ENCODE data around the gene SELPLG.

DNA sequence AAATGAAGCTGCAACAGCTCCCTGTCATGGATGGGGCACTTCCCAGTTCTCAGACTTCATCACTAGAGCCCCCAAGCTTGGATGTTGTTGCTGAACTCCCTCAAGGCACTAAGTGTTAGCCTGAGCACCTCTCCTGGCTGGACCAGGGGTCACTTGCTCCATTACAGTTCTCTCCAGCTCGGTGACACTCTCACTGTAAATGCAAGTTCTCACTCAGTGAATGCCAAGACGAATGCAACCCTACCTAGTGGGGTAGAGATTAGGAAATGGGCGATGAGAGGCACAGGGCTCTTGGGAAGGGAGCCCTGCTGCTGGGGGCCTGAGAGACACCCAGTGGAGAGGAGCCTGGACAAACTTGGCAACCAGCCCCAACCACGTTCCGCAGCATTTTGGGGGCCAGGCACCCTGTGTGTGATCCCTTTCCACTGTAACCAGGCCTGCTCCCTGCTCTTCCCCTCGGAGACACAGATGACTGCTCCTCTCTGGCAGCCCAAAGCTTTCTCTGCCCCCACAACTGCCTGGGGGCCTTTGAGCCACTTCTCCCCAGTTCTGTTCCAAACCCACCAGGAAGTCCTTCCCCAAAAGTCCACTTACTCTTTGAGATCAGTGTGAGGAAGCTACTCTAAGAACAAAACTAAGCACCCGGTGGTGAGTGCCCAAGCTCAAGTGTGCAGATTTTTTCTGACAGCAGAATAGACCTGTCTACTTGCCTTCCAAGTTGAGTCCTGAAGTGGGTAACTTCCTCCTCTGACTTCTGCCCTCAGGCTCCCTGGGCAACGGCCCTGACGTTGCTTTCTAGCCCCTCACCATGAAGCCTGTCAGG is 8.0 kb upstream of the SELPLG start:
- TF ChIP-seq, protein P1, sequence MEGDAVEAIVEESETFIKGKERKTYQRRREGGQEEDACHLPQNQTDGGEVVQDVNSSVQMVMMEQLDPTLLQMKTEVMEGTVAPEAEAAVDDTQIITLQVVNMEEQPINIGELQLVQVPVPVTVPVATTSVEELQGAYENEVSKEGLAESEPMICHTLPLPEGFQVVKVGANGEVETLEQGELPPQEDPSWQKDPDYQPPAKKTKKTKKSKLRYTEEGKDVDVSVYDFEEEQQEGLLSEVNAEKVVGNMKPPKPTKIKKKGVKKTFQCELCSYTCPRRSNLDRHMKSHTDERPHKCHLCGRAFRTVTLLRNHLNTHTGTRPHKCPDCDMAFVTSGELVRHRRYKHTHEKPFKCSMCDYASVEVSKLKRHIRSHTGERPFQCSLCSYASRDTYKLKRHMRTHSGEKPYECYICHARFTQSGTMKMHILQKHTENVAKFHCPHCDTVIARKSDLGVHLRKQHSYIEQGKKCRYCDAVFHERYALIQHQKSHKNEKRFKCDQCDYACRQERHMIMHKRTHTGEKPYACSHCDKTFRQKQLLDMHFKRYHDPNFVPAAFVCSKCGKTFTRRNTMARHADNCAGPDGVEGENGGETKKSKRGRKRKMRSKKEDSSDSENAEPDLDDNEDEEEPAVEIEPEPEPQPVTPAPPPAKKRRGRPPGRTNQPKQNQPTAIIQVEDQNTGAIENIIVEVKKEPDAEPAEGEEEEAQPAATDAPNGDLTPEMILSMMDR (IDR thresholded peaks at IDR 0.05): no peak
- no peak for TF ChIP-seq POLR2A (IDR thresholded peaks at IDR 0.05)

Data from testis (tissue), 2 donors.